ENCODE data around the gene KLHL29. TPM values are rescaled to one million over a fixed set of nuclear protein-coding genes. Genes with fewer than 3 reads are reported as not detected.

Gene KLHL29
- total RNA-seq, 1 donor from 2014 or later: 5.0 TPM

- Mint-ChIP-seq H3K4me1 (ENCODE audit: unreplicated experiment) (peaks cover 17% of the 10 kb centered on the region), H3K36me3 (ENCODE audit: unreplicated experiment) (no peaks in the 10 kb centered on the region), H3K27ac (ENCODE audit: unreplicated experiment) (no peak overlapping the region), H3K27me3 (ENCODE audit: unreplicated experiment) (no peaks in the 10 kb centered on the region), H3K4me3 (ENCODE audit: unreplicated experiment) (no peak overlapping the region), H3K9me3 (ENCODE audit: unreplicated experiment) (no peaks in the 10 kb centered on the region)
- no peak for TF ChIP-seq CTCF (IDR thresholded peaks at IDR 0.05)
- no peak for DNase-seq (ENCODE audit: extremely low spot score, unreplicated experiment)
These were observed 97.2 kb downstream of the KLHL29 start for GRCh38 chr2:23482188-23482587.

GRCh38 chr2:23482607-23483006 lies 97.6 kb downstream of the KLHL29 start:
- no peak for TF ChIP-seq CTCF (IDR thresholded peaks at IDR 0.05)
- Mint-ChIP-seq H3K27me3 (ENCODE audit: unreplicated experiment) (no peaks in the 10 kb centered on the region), H3K9me3 (ENCODE audit: unreplicated experiment) (no peaks in the 10 kb centered on the region), H3K36me3 (ENCODE audit: unreplicated experiment) (no peaks in the 10 kb centered on the region), H3K27ac (ENCODE audit: unreplicated experiment) (no peak overlapping the region), H3K4me3 (ENCODE audit: unreplicated experiment) (no peak overlapping the region), H3K4me1 (ENCODE audit: unreplicated experiment) (peaks cover 22% of the 10 kb centered on the region)
- DNase-seq (ENCODE audit: extremely low spot score, unreplicated experiment): no peak

GRCh38 chr2:23483791-23484190 lies 98.8 kb downstream of the KLHL29 start:
- peaks cover 26% of the 10 kb centered on the region for H3K4me1 Mint-ChIP-seq (ENCODE audit: unreplicated experiment)
- no peak overlapping the region for H3K27ac Mint-ChIP-seq (ENCODE audit: unreplicated experiment)
- H3K27me3 Mint-ChIP-seq (ENCODE audit: unreplicated experiment): no peaks in the 10 kb centered on the region
- no peak overlapping the region for H3K4me3 Mint-ChIP-seq (ENCODE audit: unreplicated experiment)
- H3K36me3 Mint-ChIP-seq (ENCODE audit: unreplicated experiment): no peaks in the 10 kb centered on the region
- no peak for TF ChIP-seq CTCF (IDR thresholded peaks at IDR 0.05)
- no peaks in the 10 kb centered on the region for H3K9me3 Mint-ChIP-seq (ENCODE audit: unreplicated experiment)
- no peak for DNase-seq (ENCODE audit: extremely low spot score, unreplicated experiment)

GRCh38 chr2:23484275-23484674 lies 99.3 kb downstream of the KLHL29 start:
- peaks cover 26% of the 10 kb centered on the region for H3K4me1 Mint-ChIP-seq (ENCODE audit: unreplicated experiment)
- no peak overlapping the region for H3K27ac Mint-ChIP-seq (ENCODE audit: unreplicated experiment)
- no peaks in the 10 kb centered on the region for H3K27me3 Mint-ChIP-seq (ENCODE audit: unreplicated experiment)
- no peaks in the 10 kb centered on the region for H3K36me3 Mint-ChIP-seq (ENCODE audit: unreplicated experiment)
- no peak overlapping the region for H3K4me3 Mint-ChIP-seq (ENCODE audit: unreplicated experiment)
- no peak for DNase-seq (ENCODE audit: extremely low spot score, unreplicated experiment)
- H3K9me3 Mint-ChIP-seq (ENCODE audit: unreplicated experiment): no peaks in the 10 kb centered on the region
- TF ChIP-seq CTCF (IDR thresholded peaks at IDR 0.05): no peak

GRCh38 chr2:23484767-23485166 lies 99.8 kb downstream of the KLHL29 start:
- no peak for TF ChIP-seq CTCF (IDR thresholded peaks at IDR 0.05)
- H3K27ac Mint-ChIP-seq (ENCODE audit: unreplicated experiment): no peak overlapping the region
- peaks cover 26% of the 10 kb centered on the region for H3K4me1 Mint-ChIP-seq (ENCODE audit: unreplicated experiment)
- H3K4me3 Mint-ChIP-seq (ENCODE audit: unreplicated experiment): no peak overlapping the region
- no peak for DNase-seq (ENCODE audit: extremely low spot score, unreplicated experiment)
- H3K36me3 Mint-ChIP-seq (ENCODE audit: unreplicated experiment): no peaks in the 10 kb centered on the region
- H3K9me3 Mint-ChIP-seq (ENCODE audit: unreplicated experiment): no peaks in the 10 kb centered on the region
- H3K27me3 Mint-ChIP-seq (ENCODE audit: unreplicated experiment): no peaks in the 10 kb centered on the region
